H9 (cell line): ENCODE results near the gene CPXM1. TPM values are rescaled to one million over a fixed set of nuclear protein-coding genes. Genes with fewer than 3 reads are reported as not detected.
A peak's percentile ranks its signal among the peaks of the same experiment; 100 is the strongest.

Experiments used
- DNase-seq: peaks from one replicate; pipeline ENCODE4 v3.0.0-alpha.2; 2017
- H2AFZ ChIP-seq: one replicate; pipeline ENCODE4 v1.6.1; 2013; ENCODE audit warnings: mild to moderate bottlenecking, low read length, control low read depth, moderate library complexity
- H2AK5ac ChIP-seq: 2 replicates; pipeline ENCODE4 v1.6.1; 2013; ENCODE audit warnings: low read length, control low read depth, mixed read lengths; ENCODE audit not compliant: insufficient read length
- H2BK120ac ChIP-seq: one replicate; pipeline ENCODE4 v1.6.1; 2013; ENCODE audit warnings: low read depth, mild to moderate bottlenecking, low read length, control low read depth, inconsistent platforms; ENCODE audit not compliant: poor library complexity, severe bottlenecking
- H2BK12ac ChIP-seq: 2 replicates; pipeline ENCODE4 v1.6.1; 2013; ENCODE audit warnings: low read length, control low read depth, mixed read lengths, low read depth; ENCODE audit not compliant: insufficient read length
- H2BK15ac ChIP-seq: 2 replicates; pipeline ENCODE4 v1.6.1; 2013; ENCODE audit warnings: low read depth, low read length, control low read depth
- H2BK20ac ChIP-seq: one replicate; pipeline ENCODE4 v1.6.1; 2013; ENCODE audit warnings: low read depth, mild to moderate bottlenecking, low read length, control low read depth, inconsistent platforms; ENCODE audit not compliant: poor library complexity, severe bottlenecking
- H2BK5ac ChIP-seq: 2 replicates; pipeline ENCODE4 v1.6.1; 2013; ENCODE audit warnings: low read length, control low read depth, mixed read lengths; ENCODE audit not compliant: insufficient read length
- H3K14ac ChIP-seq: 2 replicates; pipeline ENCODE4 v1.6.1; 2013; ENCODE audit warnings: low read length, control low read depth; ENCODE audit not compliant: insufficient read depth
- H3K18ac ChIP-seq: 2 replicates; pipeline ENCODE4 v1.6.1; 2013; ENCODE audit warnings: low read depth, mild to moderate bottlenecking, mixed read lengths, low read length, control low read depth; ENCODE audit not compliant: insufficient read length
- H3K23ac ChIP-seq: 2 replicates; pipeline ENCODE4 v1.6.1; 2013; ENCODE audit warnings: low read length, control low read depth, mixed read lengths, low read depth; ENCODE audit not compliant: insufficient read length
- H3K23me2 ChIP-seq: 2 replicates; pipeline ENCODE4 v1.6.1; 2013; ENCODE audit warnings: low read depth, mild to moderate bottlenecking, mixed read lengths, low read length, control low read depth; ENCODE audit not compliant: insufficient read length, poor library complexity, severe bottlenecking
- H3K27ac ChIP-seq: 2 replicates; pipeline ENCODE4 v1.5.1; 2013; ENCODE audit warnings: low read length, control low read depth, mixed read lengths, low read depth; ENCODE audit not compliant: insufficient read length
- H3K27me3 ChIP-seq: 2 replicates; pipeline ENCODE4 v1.6.1; 2013; ENCODE audit warnings: low read length, control low read depth, inconsistent platforms; ENCODE audit not compliant: insufficient read depth
- H3K4ac ChIP-seq: 2 replicates; pipeline ENCODE4 v1.6.1; 2013; ENCODE audit warnings: low read depth, mild to moderate bottlenecking, control low read depth, inconsistent platforms, low read length, moderate library complexity
- H3K4me1 ChIP-seq: 2 replicates; pipeline ENCODE4 v1.6.1; 2013; ENCODE audit warnings: low read length, control low read depth, inconsistent platforms; ENCODE audit not compliant: insufficient read depth
- H3K4me2 ChIP-seq: 2 replicates; pipeline ENCODE4 v1.6.1; 2013; ENCODE audit warnings: low read length, control low read depth, mixed read lengths; ENCODE audit not compliant: insufficient read length, insufficient read depth
- H3K56ac ChIP-seq: 2 replicates; pipeline ENCODE4 v1.6.1; 2013; ENCODE audit warnings: low read depth, mild to moderate bottlenecking, mixed read lengths, low read length, control low read depth; ENCODE audit not compliant: insufficient read length
- H3K79me1 ChIP-seq: 2 replicates; pipeline ENCODE4 v1.6.1; 2013; ENCODE audit warnings: low read depth, mild to moderate bottlenecking, moderate library complexity, low read length, control low read depth, inconsistent platforms; ENCODE audit not compliant: insufficient read depth, poor library complexity, severe bottlenecking
- H3K79me2 ChIP-seq: 2 replicates; pipeline ENCODE4 v1.6.1; 2013; ENCODE audit warnings: low read length, control low read depth, inconsistent platforms; ENCODE audit not compliant: insufficient read depth
- H3K9ac ChIP-seq: 2 replicates; pipeline ENCODE4 v1.6.1; 2013; ENCODE audit warnings: low read length, control low read depth, mixed read lengths; ENCODE audit not compliant: insufficient read length; ENCODE audit errors: extremely low read depth
- H3K9me3 ChIP-seq: one replicate; pipeline ENCODE4 v1.6.1; 2013; ENCODE audit warnings: low read depth, low read length, inconsistent platforms; ENCODE audit not compliant: control insufficient read depth
- H3T11ph ChIP-seq: one replicate; pipeline ENCODE4 v1.6.1; 2013; ENCODE audit warnings: mild to moderate bottlenecking, low read length, control low read depth, inconsistent platforms
- H4K20me1 ChIP-seq: one replicate; pipeline ENCODE4 v1.6.1; 2013; ENCODE audit not compliant: control insufficient read depth, insufficient read length, insufficient read depth
- H4K5ac ChIP-seq: 2 replicates; pipeline ENCODE4 v1.6.1; 2013; ENCODE audit warnings: low read depth, mild to moderate bottlenecking, mixed read lengths, low read length, control low read depth; ENCODE audit not compliant: insufficient read length
- H4K8ac ChIP-seq: replicated peaks from 2 replicates; pipeline ENCODE4 v1.6.1; 2013; ENCODE audit warnings: low read length, control low read depth, mixed read lengths, low read depth; ENCODE audit not compliant: insufficient read length
- H4K91ac ChIP-seq: 2 replicates; pipeline ENCODE4 v1.6.1; 2013; ENCODE audit warnings: low read depth, mild to moderate bottlenecking, moderate library complexity, mixed read lengths, low read length, control low read depth; ENCODE audit not compliant: insufficient read length
- H3K27ac Mint-ChIP-seq, 3 experiments: 2 replicates in 2 of 3; 3 replicates in 1 of 3; pipeline ENCODE4 v1.8.0; 2020 to 2021; ENCODE audit warnings: mixed read lengths in 3 of 3, mild to moderate bottlenecking in 1 of 3, moderate library complexity in 1 of 3
- H3K27me3 Mint-ChIP-seq: 2 replicates; pipeline ENCODE4 v1.8.0; 2021; ENCODE audit warnings: low read depth, mild to moderate bottlenecking, moderate library complexity, mixed read lengths
- H3K36me3 Mint-ChIP-seq, 3 experiments: 2 replicates in 2 of 3; 3 replicates in 1 of 3; pipeline ENCODE4 v1.8.0; 2020 to 2021; ENCODE audit warnings: low read depth in 3 of 3, mixed read lengths in 3 of 3; ENCODE audit not compliant: insufficient read depth in 1 of 3
- H3K4me1 Mint-ChIP-seq, 2 experiments: 2 replicates each; pipeline ENCODE4 v1.8.0; 2020; ENCODE audit warnings: mixed read lengths in 2 of 2
- H3K4me3 Mint-ChIP-seq, 2 experiments: 2 replicates in 1 of 2; 3 replicates in 1 of 2; pipeline ENCODE4 v1.8.0; 2020 to 2021; ENCODE audit warnings: mild to moderate bottlenecking in 2 of 2, mixed read lengths in 2 of 2, moderate library complexity in 1 of 2
- H3K9me3 Mint-ChIP-seq, 2 experiments: 2 replicates in 1 of 2; 3 replicates in 1 of 2; pipeline ENCODE4 v1.8.0; 2020; ENCODE audit warnings: mild to moderate bottlenecking in 2 of 2, mixed read lengths in 2 of 2, moderate library complexity in 1 of 2
- WGBS: extraction: QIAGEN DNeasy Blood & Tissue Kit; methylation state at CpG from one replicate; pipeline ENCODE4 v1.1.7; 2013; ENCODE audit warnings: missing lambda C conversion rate, low lambda C conversion rate, mixed read lengths; ENCODE audit not compliant: insufficient read length; ENCODE audit errors: extremely low coverage; 5-methylcytosine and 5-hydroxymethylcytosine counted together
- total RNA-seq: library from RNA; stranded (reverse); gene quantifications from 2 replicates; pipeline ENCODE4 v1.2.1, GENCODE V29; 2021
- TF ChIP-seq, protein P1 (sequence below): fragments of 200-600 bp; sonication (generic); conservative IDR thresholded peaks from 3 replicates; pipeline ENCODE4 v1.8.0; 2021; ENCODE audit warnings: antibody characterized with exemption, mild to moderate bottlenecking

The CPXM1 gene
- total RNA-seq, 1 experiment from 2014 or later, result 69.0 TPM

DNA sequence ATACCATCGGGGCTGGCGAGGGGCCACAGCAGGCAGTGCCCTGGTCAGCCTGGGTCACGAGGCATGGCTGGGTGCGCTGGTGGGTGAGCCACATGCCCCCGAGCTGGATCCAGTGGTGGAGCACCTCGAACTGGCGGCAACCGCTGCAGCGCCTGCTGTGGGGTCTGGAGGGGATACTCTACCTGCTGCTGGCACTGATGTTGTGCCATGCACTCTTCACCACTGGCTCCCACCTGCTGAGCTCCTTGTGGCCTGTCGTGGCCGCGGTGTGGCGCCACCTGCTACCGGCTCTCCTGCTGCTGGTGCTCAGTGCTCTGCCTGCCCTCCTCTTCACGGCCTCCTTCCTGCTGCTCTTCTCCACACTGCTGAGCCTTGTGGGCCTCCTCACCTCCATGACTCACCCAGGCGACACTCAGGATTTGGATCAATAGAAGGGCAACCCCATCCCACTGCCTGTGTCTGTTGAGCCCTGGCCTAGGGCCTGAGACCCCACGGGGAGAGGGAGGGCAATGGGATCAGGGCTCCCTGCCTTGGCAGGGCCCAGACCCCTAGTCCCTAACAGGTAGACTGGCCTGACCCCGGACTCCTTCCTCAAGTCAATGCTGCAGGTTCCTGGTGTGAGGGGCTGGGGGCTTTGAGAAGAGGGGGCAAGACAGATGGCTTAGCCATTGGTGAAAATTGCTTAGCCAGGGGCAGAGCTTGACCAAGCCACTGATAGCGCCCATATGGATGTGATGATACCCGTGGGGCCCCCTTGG, 16.3 kb upstream of the CPXM1 start:
- H3K9me3 ChIP-seq, result no peaks in the 10 kb centered on the region
- H3K56ac ChIP-seq, result no peak overlapping the region
- Mint-ChIP-seq H3K27me3 (peaks cover 30% of the 10 kb centered on the region), H3K4me3 (no peak overlapping the region), H3K36me3 (no peaks in the 10 kb centered on the region; a peak in 1 of 7 replicates), H3K9me3 (peaks cover 10 to 11% of the 10 kb centered on the region in 2 experiments; a peak in 4 of 5 replicates), H3K4me1 (peaks cover 13 to 14% of the 10 kb centered on the region in 2 experiments), H3K27ac (no peak overlapping the region)
- H3K18ac ChIP-seq, result no peak overlapping the region
- no peak overlapping the region for H2AK5ac ChIP-seq
- no peak overlapping the region for H3K23ac ChIP-seq
- H2BK120ac ChIP-seq, result no peak overlapping the region
- H3K27ac ChIP-seq, result no peak overlapping the region
- H3K4me2 ChIP-seq, result no peak overlapping the region
- TF ChIP-seq, protein P1, sequence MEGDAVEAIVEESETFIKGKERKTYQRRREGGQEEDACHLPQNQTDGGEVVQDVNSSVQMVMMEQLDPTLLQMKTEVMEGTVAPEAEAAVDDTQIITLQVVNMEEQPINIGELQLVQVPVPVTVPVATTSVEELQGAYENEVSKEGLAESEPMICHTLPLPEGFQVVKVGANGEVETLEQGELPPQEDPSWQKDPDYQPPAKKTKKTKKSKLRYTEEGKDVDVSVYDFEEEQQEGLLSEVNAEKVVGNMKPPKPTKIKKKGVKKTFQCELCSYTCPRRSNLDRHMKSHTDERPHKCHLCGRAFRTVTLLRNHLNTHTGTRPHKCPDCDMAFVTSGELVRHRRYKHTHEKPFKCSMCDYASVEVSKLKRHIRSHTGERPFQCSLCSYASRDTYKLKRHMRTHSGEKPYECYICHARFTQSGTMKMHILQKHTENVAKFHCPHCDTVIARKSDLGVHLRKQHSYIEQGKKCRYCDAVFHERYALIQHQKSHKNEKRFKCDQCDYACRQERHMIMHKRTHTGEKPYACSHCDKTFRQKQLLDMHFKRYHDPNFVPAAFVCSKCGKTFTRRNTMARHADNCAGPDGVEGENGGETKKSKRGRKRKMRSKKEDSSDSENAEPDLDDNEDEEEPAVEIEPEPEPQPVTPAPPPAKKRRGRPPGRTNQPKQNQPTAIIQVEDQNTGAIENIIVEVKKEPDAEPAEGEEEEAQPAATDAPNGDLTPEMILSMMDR, result peak; percentile 61
- H3K79me1 ChIP-seq, result no peaks in the 10 kb centered on the region
- no peak overlapping the region for H2BK5ac ChIP-seq
- no peak overlapping the region for H2BK12ac ChIP-seq
- H2BK15ac ChIP-seq, result no peak overlapping the region
- H3K27me3 ChIP-seq, result peaks cover 8% of the 10 kb centered on the region; the same call in 1 of the 2 replicates
- no peak overlapping the region for H4K5ac ChIP-seq
- H3K23me2 ChIP-seq, result peaks cover 6% of the 10 kb centered on the region
- no peak overlapping the region for H4K91ac ChIP-seq
- WGBS, result no CpG with 5 or more reads among the region's 20 CpGs
- no peaks in the 10 kb centered on the region for H4K20me1 ChIP-seq
- H3K4me1 ChIP-seq, result no peaks in the 10 kb centered on the region
- no peak overlapping the region for H2BK20ac ChIP-seq
- no peak overlapping the region for H3T11ph ChIP-seq
- no peak overlapping the region for H4K8ac ChIP-seq
- no peak overlapping the region for H2AFZ ChIP-seq
- peak; percentile 74 for DNase-seq
- H3K9ac ChIP-seq, result no peak overlapping the region
- no peak overlapping the region for H3K4ac ChIP-seq
- no peak overlapping the region for H3K14ac ChIP-seq
- no peaks in the 10 kb centered on the region for H3K79me2 ChIP-seq
